22Rv1 (cell line): Measurements from ENCODE around the gene CLIP1.

Experiments
- ZFX ChIP-seq: fragments of 450-650 bp; IDR thresholded peaks from 2 replicates; pipeline ENCODE4 v1.6.1; 2017; ENCODE audit warnings: antibody characterized with exemption, borderline replicate concordance
- TF ChIP-seq, protein P1 (sequence below): fragments of 450-650 bp; IDR thresholded peaks from 2 replicates; pipeline ENCODE4 v1.5.1; 2017; ENCODE audit warnings: mild to moderate bottlenecking

DNA sequence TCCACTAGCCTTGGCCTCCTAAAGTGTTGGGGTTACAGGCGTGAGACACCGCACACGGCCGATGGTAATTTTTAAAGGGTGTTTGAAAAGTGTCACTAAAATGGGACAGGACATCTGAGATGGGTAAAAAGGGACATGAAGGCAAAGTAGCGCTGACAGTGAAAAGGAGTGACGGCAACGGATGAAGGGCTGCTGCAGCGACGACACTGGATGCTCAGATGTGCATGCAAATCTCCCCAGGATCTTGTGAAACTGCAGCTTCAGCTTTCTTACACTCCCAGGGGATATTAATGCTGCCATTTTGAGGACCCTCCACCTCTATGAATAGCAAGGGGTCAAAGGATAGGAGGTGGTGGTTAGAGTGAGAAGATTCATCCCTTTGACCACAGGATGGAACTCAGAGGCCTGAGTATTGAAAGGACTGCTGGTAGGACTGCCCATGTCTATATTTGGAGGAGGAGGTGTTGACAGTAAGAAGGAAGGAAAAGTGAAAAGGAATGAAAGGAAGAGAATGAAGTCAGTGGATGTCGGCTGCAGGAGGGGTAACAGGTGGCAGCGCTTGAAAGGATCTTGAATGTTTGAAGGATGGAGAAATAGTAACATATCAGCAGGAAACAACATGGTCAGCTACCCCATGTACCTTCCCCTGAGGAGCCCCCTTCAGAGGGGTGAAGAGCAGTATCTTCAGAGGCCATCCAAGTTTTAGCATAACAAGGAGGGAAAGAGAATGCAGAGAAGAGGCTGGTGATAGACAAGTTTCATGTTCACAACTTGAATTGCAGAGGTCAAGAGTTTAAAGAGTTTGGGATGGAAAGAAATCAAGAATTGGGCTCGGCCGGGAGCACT lies 37.1 kb downstream of the CLIP1 start:
- TF ChIP-seq, protein P1, sequence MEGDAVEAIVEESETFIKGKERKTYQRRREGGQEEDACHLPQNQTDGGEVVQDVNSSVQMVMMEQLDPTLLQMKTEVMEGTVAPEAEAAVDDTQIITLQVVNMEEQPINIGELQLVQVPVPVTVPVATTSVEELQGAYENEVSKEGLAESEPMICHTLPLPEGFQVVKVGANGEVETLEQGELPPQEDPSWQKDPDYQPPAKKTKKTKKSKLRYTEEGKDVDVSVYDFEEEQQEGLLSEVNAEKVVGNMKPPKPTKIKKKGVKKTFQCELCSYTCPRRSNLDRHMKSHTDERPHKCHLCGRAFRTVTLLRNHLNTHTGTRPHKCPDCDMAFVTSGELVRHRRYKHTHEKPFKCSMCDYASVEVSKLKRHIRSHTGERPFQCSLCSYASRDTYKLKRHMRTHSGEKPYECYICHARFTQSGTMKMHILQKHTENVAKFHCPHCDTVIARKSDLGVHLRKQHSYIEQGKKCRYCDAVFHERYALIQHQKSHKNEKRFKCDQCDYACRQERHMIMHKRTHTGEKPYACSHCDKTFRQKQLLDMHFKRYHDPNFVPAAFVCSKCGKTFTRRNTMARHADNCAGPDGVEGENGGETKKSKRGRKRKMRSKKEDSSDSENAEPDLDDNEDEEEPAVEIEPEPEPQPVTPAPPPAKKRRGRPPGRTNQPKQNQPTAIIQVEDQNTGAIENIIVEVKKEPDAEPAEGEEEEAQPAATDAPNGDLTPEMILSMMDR = no peak
- no peak for TF ChIP-seq ZFX
